ENCODE measurements around the gene MYLK.
"Not testable (repeated sequence)": the region's sequence is repeated elsewhere in the genome, so short reads cannot be mapped to it uniquely, and the experiment has no call there.

MYLK gene

GRCh38 chr3:123705488-123706285 is 178.4 kb downstream of the MYLK start:
- TF ChIP-seq, protein P1, sequence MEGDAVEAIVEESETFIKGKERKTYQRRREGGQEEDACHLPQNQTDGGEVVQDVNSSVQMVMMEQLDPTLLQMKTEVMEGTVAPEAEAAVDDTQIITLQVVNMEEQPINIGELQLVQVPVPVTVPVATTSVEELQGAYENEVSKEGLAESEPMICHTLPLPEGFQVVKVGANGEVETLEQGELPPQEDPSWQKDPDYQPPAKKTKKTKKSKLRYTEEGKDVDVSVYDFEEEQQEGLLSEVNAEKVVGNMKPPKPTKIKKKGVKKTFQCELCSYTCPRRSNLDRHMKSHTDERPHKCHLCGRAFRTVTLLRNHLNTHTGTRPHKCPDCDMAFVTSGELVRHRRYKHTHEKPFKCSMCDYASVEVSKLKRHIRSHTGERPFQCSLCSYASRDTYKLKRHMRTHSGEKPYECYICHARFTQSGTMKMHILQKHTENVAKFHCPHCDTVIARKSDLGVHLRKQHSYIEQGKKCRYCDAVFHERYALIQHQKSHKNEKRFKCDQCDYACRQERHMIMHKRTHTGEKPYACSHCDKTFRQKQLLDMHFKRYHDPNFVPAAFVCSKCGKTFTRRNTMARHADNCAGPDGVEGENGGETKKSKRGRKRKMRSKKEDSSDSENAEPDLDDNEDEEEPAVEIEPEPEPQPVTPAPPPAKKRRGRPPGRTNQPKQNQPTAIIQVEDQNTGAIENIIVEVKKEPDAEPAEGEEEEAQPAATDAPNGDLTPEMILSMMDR (IDR thresholded peaks at IDR 0.05; ENCODE audit: insufficient read depth, low read length, missing control alignments) = no peak
- POLR2A ChIA-PET = no interaction called here
- CTCF ChIA-PET = interaction anchor here (0.9 to 21.7 kb wide), 5 partner anchors 9 to 63 kb away, joined by 3 to 436 read pairs (median 10); no protein-coding TSS in a partner anchor
- DNase-seq (ENCODE audit: low read depth, low spot score) = no peak
- no peak overlapping the region for H3K4me3 ChIP-seq (ENCODE audit: low read depth, low read length)

DNA sequence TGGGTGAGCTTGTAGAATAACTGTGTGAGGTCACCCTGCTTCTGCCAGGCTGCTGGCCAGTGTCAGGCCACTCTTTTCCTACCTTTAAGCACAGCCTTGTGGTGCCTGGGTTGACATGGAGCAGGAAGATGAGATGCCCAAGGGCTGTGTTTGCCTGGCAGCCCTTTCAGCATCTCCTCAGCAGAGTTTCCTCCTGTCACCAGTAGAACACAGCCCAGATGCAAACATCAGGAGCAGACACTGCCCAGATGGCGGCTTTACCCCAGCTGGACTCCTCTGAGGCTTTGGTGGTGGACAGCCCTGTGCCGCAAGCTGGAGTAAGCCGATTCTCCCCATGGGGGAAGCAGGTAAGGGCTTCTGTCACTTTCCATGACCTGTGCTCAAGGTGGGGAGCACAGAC is 180.5 kb downstream of the MYLK start:
- H3K4me3 ChIP-seq (ENCODE audit: low read depth, low read length); DNase-seq (ENCODE audit: low read depth, low spot score); POLR2A ChIA-PET: not testable (repeated sequence)
- CTCF ChIA-PET = interaction anchor here (1.1 to 21.7 kb wide), 6 partner anchors 9 to 63 kb away, joined by 5 to 436 read pairs (median 24); no protein-coding TSS in a partner anchor

DNA sequence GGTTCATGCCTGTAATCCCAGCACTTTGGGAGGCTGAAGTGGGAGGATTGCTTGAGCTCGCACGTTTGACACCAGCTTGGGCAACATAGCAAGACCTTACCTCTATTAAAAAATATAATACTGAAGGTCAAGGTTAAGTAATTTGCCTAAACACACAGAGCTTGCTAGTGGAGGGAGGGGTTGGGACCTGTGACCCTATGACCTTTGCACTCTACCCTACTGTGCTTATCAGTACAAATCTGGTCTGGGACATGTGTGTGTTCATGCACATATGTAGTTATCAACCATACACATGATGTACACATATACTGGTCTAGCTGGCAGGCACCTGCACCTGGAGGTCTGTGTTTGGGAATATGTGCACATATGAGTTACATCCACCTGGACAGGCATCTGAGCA is 181.4 kb downstream of the MYLK start:
- POLR2A ChIA-PET = interaction anchor here (0.6 kb wide), 1 partner anchor 51 kb away, joined by 4 read pairs; no protein-coding TSS in a partner anchor
- no peak overlapping the region for H3K4me3 ChIP-seq (ENCODE audit: low read depth, low read length)
- TF ChIP-seq, protein P1 (IDR thresholded peaks at IDR 0.05; ENCODE audit: insufficient read depth, low read length, missing control alignments) = no peak
- DNase-seq (ENCODE audit: low read depth, low spot score) = no peak
- CTCF ChIA-PET = interaction anchor here (0.7 to 21.7 kb wide), 19 partner anchors 9 to 118 kb away, joined by 3 to 436 read pairs (median 6); partner anchors contain the start of gene HACD2

GRCh38 chr3:123702057-123702456 is 182.1 kb downstream of the MYLK start:
- ChIA-PET CTCF (interaction anchor here (0.7 to 21.7 kb wide), 20 partner anchors 9 to 118 kb away, joined by 3 to 436 read pairs (median 6); partner anchors contain the start of gene HACD2), POLR2A (interaction anchor here (0.6 kb wide), 1 partner anchor 50 kb away, joined by 4 read pairs; no protein-coding TSS in a partner anchor)
- not testable (repeated sequence) for H3K4me3 ChIP-seq (ENCODE audit: low read depth, low read length)

DNA sequence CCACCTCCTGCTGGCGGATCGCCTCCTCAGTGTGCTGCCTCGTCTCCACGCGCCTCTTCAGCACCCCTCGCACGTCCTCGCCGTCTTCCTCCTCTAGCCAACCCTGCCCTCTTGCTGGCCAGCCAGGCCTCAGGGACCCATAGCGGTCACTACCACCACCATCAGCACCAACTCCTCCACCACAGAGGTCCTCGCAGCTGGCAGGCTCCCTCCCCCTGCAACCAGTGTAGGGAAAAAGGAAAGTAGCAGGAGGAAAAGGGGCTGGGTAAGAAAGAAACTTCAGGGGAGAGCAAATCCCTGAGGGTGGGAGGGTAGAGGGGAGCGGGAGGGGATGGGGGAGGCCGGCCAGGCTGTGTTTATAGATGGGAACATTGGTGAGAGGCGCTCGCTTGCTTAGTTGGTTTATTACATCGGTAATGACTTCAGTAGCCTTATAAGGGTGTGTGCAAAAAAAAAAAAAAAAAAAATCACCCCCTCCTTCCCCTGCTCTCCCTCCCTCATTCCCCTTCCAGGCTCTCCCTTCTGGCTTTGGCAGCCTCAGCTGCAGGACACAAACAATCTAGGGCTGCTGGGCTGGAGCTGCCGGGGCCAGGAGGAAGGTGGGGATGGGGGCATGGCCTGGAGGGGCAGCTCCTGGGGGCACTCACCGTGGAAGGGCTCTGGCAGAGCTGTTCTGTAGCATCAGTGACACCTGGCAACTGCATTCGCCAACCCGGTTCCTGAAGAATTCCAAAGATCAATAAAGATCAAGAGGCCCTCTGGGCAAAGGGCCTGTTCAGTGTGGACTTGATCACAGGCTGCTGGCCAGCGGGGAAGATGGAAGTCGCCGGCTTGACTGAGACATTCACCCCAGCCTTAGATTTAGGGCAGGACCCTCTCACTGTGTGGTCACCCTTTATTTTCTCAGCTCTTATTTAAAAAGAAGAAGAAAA is 183.1 kb downstream of the MYLK start:
- no peak for DNase-seq (ENCODE audit: low read depth, low spot score)
- TF ChIP-seq, protein P1 (IDR thresholded peaks at IDR 0.05; ENCODE audit: insufficient read depth, low read length, missing control alignments) = no peak
- no peak overlapping the region for H3K4me3 ChIP-seq (ENCODE audit: low read depth, low read length)
- POLR2A ChIA-PET = no interaction called here
- CTCF ChIA-PET = interaction anchor here (1.0 to 21.7 kb wide), 15 partner anchors 8 to 60 kb away, joined by 3 to 436 read pairs (median 7); no protein-coding TSS in a partner anchor

More at GRCh38 chr3:123702057-123702456, 182.1 kb downstream of the MYLK start:
- TF ChIP-seq, protein P1 (IDR thresholded peaks at IDR 0.05; ENCODE audit: insufficient read depth, low read length, missing control alignments) = peak; percentile 68
- DNase-seq (ENCODE audit: low read depth, low spot score) = not testable (repeated sequence)

- POLR2A ChIA-PET = no interaction called here
- no peak overlapping the region for H3K4me3 ChIP-seq (ENCODE audit: low read depth, low read length)
- CTCF ChIA-PET = interaction anchor here (1.3 to 21.7 kb wide), 4 partner anchors 9 to 57 kb away, joined by 3 to 436 read pairs (median 9); no protein-coding TSS in a partner anchor
- no peak for DNase-seq (ENCODE audit: low read depth, low spot score)
- TF ChIP-seq, protein P1 (IDR thresholded peaks at IDR 0.05; ENCODE audit: insufficient read depth, low read length, missing control alignments) = no peak
Measured at GRCh38 chr3:123698813-123699212, 185.3 kb downstream of the MYLK start.

Measured in AG04449 (cell line).